HG03457 (cell line): ENCODE measurements around the gene ZBTB21.
"Not testable (repeated sequence)": the region's sequence is repeated elsewhere in the genome, so short reads cannot be mapped to it uniquely, and the experiment has no call there.

Experiments
- ATAC-seq: cut with Tn5 transposase; IDR thresholded peaks from one replicate; pipeline ENCODE4 v1.9.1; 2021; ENCODE audit warnings: moderate number of reproducible peaks; ENCODE audit not compliant: unreplicated experiment

The ZBTB21 gene

DNA sequence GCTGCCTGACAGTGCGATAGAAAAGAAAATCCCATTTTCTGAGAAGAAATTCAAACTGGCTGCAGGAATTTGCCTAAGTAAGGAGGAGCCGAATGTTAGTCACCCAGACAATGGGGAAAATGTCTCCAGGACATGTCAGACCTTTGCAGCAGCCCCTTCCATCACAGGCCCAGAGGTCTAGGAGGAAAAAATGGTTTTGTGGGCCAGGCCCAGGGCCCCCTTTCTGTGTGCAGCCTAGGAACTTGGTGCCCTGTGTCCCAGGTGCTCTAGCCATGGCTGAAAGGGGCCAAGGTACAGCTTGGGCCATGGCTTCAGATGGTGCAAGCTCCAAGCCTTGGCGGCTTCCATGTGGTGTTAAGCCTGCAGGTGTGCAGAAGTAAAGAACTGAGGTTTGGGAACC, 14.6 kb downstream of the ZBTB21 start:
- ATAC-seq = no peak

DNA sequence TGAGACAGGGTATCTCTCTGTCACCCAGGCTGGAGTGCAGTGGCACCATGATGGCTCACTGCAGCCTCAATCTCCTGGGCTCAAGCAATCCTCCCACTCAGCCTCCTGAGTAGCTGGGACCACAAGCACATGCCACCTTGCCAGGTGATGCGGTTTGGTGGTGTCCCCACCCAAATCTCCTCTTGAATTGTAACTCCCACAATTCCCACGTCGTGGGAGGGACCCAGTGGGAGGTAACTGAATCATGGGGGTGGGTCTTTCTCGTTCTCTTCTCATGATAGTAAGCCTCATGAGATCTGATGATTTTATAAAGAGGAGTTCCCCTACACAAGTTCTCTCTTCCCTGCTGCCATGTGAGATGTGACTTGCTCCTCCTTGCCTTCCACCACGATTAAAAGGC, 15.5 kb downstream of the ZBTB21 start:
- not testable (repeated sequence) for ATAC-seq

DNA sequence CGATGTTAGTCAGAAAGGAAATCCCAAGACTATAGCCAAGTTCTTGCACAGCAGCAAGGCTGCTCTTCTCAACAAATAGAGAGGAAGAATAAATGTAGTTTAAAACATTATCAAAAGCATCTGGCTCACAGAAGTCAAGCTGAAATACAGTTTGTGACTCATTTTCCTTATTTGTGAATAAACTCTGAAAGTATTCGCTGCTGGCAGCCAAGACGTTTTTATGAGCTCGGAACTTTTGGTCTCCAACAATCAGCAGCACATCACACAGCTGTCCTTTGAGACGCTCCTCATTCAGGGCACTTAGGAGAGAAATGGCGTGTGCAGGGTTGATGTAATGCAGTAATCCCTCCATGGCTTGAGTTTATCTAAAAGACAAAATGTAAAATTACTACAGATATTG, 16.4 kb downstream of the ZBTB21 start:
- ATAC-seq = no peak

DNA sequence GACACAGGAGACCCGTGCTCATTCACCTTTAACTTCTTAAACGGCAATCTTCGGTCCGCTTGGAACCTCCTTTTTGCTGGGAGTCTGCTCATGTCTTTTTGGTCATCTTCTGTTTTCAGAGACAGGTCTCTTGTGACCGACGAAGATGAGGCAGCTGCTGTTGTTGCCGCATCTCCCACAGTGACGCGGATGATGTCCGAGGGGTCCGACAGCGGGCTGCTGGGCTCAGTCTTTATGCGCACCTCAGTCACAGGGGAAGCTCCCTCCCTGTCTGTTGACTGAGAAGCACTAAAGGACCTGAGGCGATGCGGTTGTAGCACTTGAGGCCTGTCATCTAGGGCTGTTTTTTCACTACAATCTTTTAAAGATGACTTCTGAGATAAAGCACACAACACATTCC, 17.6 kb downstream of the ZBTB21 start:
- no peak for ATAC-seq

DNA sequence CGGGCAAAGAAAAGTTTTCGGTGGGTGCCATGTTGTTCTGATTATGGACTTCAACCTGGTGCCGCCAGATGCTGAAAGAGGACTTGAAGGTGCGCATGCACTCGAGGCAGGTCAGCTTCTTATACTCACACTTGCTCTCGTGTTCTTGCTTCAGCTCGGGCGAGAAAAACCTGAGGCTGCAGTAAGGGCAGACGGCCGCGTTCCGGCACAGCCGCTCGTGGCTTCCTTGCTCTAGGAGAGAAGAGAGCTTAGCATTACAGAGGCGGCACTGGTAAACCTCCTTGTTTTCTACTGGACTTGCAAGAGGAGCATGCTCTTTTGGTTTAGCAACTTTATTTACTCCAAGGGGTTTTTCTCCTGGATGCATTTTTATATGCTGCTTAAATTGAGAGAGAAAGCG, 18.5 kb downstream of the ZBTB21 start:
- no peak for ATAC-seq

DNA sequence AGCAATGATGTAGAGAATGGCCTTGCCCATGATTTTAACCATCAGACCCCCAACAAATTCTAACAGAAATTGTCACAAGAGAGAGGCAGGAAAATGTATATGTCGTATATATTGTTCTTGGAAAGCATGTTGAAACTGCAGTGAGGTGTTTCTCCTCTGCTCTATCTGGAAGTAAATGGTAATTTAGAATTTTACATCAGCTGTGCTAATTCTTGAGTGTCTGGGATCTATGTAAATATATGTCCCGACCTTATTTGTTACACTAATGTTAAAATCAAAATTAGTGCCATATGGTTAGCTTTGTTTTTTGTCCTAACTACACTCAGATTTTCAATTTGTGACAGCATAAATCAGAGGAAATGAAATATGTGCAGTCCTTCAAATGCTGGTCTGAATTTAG, 20.5 kb downstream of the ZBTB21 start:
- no peak for ATAC-seq

DNA sequence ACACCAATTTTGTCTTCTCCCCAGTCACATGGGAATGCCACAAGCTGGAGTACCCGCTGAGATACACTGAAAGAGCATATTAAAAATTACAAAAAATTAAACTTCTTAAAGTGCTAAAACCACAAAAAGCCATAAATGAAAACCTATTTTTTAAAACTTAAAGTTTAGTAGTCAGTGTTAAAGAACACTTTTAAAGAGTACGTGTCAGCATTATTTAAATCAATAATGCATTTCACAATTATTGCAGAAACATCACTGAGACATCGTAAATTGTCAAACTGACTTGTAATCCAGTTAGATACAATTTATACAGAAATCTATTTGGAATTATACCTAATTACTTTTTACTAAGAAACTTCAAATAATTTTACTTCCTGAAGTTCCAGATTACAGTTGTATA, 22.9 kb downstream of the ZBTB21 start:
- no peak for ATAC-seq

DNA sequence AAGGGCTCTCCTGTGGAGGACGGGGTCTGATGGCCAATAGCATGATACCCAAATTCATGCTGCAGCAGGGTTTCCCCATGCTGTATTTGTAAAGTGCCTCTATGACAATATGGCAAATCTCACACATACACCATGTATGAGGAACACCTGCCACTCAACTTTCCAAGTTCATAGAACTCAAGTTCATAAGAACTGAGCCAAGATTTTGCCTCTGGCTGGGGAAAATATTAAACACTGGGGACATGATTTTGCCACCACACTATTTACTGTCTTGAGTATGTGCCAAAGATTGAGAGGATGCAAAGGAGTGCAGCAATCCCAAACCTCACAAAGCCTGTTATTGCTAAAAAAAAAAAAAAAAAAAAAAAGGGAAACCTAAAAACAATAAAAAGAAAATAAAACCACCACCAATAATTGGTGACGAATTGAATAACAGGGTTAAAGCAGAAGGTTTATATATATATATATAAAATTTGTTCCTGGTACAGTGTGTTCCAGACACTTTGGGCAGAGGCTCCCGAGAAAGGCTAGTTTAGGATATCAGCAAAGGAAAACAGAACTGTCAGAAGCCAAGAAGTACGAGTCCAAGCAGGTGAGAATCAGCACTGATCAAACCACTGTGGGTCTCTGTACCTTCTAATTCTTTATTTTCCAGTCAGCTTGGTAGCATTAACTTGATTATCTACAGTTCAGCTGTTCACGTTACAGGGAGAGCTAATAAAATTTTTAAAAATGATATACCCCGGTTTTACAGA, 24.3 kb downstream of the ZBTB21 start:
- no peak for ATAC-seq

DNA sequence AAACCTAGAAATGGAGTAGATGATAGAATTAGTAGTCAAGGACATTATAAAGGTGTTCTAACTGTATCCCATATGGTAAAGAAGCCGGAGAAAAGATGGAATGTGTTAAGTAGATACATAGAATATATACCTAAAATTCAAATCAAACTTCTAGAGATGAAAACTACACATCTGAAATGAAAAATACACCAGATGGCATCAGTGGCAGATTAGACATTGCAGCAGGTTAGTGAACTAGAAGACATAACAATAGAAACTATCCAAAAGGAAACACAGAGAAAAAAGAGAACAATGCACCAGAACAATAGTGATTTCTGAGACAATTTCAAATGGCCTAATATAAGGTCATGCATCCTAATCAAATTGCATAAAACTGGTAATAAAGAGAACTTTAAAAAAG, 26.9 kb downstream of the ZBTB21 start:
- ATAC-seq = no peak

DNA sequence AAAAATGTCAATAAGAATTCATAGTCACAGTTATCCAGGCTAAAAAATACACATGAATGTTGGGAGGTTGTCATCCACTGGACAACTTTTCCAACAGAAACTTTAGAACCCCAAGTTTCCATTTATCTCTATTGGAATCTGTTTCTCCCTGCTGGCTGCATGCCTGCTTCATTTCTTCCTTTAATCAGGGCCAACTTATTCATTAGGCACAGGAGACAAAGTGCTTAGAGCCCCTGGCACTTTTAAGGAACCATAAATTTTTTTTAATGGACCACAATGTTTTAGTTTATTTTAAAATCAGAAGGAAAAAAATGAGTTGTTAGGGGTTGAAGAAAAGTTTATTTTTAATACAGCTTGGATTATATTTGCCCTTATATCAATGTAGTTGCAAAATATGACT, 29.6 kb downstream of the ZBTB21 start:
- ATAC-seq = no peak

DNA sequence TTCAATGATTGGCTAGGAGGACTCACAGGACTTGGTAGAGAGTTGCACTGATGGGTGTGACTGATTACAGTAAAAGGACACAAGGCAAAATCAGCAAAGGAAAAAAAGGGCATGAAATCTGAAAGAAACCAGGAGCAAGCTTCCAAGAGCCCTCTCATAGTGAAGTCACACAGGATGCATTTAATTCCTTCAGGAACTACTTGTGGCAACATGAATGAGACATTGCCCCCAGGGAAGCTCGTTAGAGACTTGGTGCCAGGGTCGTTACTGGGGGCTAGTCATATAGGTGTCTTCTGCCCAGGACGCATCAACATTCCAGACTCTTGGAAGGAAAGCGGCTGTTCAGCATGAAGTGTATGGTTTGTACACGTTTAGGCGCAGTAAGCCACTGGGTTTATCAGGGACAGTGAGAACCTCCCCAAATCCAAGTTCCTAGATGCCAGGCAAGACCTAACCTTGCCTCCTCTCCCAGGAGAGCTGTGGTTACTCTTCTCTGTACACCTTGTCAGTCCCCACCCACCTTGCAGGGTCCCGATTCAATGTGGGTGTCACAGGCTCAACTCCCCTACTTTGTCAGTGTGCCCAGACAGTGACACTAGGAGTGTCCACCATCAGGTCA, 30.3 kb downstream of the ZBTB21 start:
- no peak for ATAC-seq

DNA sequence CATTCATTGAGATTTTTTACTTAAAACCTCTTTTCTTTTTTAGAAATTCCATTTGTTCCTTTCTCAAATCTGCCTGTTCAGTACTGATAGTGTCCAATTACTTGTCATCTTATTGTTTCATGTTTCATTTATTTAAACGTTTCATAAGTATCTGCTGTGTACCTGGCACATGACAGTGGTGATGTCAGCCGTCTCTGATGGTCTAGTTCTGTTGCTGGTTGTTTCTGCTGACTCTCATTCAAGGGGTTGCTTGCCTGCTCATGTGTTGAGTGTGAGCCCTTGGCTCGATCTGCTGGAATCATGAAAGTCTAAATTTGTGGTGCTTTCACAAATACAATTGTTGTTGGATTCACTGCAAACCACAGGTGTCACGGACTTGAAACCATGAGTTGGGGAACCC, 30.8 kb downstream of the ZBTB21 start:
- no peak for ATAC-seq

DNA sequence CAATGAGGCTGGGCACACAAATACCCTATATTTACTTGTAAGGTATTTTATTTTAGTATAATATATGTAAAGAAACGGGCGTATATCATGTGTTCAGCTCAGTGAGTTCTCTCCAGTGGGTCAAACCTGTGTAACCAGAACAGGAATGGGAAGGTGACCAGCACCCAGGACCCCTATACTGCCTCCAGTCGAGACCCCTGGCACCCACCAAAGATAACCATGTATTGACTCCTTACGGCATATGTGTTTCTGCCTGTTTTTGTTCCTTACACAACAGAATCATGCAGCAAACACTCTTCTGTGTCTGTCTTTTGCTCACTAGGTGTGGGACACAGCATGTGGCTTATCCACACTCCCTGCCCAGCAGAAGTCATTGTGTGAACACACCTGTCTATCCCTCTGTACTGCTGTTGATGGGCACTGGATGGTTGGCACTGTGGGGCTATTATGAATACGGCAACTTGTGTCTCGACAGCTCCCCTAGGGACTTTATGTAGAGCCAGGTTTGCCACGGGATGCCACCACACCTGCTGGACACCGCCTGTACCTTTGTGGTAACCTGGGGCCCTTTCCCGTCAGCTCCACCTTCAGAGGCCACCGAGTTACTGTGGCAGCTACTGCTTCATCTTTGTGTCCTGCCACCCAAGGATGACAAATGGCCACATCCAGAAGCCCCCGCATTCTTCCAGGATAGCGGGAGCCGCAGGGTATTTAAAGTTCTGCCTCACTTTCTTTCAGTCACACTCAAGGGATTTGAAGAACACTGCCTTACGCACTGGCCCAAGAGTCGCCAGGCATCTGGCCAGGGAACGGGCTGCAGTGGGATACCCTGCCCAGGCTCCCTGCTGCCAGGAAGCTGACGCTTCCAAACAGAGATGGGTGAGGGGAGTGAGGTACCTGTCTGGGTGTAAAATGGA, 32.9 kb downstream of the ZBTB21 start:
- ATAC-seq = no peak

DNA sequence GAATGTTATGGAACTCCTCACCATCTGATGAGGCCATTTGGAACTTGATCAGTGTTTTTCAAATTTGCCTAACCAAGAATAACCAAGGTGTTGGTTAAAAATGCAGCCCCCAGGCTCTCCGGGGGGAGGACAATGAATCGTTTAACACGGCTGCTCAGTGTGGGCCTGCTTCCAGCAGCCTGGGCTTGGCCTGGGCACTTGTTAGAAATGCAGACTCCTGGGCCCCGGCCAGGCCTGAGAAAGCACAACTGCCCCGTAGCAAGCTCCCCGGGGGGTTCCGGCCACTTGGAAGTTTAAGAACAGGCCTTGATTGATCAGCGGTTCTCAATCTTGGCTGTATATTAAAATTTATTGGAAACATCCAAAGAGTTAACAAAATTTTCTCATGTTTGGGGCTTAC, 33.5 kb downstream of the ZBTB21 start:
- ATAC-seq = no peak

DNA sequence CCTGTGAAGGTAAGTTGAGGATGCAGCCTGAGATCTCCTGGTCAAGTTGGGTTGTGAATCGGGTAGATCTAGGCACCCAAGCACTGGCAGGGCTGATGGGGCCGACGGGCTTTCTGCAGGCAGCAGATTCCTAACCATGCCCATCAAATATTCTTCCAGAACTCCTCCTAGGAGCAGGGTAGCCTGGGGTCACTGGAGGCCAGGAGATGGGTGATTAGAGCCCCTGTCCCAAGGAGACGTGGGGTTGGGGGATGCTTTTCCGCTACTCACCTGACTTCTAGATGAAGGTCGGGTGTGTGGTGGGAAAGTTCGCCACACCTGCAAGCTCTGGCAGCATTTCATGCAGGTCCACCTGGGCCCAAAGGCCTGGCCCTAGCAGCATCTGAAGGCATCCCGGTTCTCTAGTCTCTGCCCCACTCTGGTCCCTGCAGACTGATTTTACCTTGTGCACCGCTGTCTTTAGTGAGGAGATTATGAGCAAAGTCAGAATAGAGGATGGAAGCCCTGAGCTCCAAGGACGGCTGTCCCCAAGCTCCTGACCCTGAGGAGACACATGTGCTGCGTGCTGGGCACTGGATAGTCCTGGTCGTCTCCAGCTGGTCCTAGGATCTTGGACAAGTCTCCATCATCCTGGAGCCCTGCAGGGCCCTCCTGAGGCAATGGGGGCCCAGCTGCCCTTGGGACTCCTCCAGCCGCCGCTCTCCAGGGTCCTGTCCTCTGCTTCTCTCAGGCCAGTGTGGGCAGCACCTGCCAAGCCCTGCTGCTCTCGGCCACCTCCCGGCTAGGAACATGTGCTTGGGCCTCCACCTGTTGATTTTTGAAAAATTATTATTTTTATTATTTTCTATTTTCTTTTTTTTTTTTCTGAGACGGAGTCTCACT, 34.5 kb downstream of the ZBTB21 start:
- ATAC-seq = no peak

DNA sequence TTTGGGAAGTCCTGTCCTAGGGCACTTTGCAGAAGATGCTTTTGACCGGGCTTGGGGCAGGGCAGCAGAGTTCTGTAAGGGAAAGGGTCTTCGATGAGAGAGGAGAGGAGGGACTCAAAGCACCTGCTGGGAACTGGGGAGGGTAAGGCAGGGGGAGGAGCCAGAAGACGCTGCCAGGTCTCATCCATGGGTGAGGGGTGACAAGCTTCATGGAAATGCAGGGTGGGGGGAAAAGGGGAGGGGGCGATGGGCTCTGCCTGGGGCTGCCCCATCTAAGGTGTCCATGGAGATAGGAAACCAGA, 35.5 kb downstream of the ZBTB21 start:
- no peak for ATAC-seq

DNA sequence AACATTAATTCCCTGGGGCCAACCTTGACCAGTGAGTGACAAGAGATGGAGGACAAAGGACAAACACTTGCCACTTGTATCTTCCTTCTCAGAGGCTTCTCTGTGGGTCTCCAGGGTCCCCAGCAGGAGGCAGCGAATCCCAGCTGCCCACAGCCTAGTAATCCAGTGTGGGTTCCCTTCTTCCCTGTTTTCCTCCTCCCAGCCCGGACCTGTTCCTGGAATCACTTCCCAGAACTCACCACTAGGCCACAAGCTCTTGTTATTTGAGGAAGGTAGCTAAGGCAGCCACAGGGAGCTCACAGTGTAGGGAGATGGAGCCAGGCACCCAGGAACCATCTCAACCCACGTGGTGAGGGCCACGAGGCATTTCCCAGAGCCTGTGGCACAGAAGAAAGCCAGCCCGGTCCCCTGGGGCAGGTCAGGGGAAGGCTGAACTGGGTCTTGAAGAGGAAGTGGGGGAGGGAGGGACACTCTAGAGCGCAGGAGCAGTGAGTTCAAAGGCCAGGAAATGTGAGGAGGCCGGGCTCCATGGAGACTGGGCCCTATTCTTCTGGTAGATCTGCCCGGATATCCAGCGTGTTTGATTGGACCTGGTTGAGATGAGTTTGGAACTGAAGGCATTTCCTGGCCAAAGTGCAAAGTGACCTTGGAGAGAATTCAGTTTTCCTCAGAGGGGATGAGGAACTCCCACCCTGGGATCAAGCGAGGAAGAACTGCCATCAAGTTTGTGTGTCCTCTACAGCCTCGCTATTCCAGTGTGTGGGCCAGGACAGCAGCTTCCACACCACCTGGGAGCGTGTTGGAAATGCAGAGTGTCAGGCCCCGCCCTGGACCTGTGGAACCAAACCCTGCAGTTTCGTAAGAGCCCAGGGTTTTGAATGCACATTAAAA, 36.1 kb downstream of the ZBTB21 start:
- ATAC-seq = no peak

DNA sequence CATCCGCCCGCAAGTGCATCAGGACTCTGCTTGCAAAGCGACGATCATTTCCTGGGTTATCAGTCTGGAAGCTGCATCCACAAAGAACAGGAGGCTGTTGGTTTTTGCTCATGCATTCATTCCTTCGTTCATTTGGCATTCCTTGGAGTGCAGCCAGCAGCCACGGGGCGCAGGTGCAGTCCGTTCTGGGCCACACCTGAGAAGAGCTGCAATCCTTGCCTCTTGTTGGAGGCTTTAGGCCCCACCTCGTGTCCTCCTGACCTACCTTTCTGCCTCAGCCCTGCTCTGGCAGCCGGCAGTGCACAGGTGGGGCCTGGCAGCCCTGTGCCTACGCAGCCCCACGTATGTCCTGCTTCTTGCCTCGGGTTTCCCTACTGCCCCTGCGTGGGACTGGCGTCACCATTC, 36.7 kb downstream of the ZBTB21 start:
- no peak for ATAC-seq

DNA sequence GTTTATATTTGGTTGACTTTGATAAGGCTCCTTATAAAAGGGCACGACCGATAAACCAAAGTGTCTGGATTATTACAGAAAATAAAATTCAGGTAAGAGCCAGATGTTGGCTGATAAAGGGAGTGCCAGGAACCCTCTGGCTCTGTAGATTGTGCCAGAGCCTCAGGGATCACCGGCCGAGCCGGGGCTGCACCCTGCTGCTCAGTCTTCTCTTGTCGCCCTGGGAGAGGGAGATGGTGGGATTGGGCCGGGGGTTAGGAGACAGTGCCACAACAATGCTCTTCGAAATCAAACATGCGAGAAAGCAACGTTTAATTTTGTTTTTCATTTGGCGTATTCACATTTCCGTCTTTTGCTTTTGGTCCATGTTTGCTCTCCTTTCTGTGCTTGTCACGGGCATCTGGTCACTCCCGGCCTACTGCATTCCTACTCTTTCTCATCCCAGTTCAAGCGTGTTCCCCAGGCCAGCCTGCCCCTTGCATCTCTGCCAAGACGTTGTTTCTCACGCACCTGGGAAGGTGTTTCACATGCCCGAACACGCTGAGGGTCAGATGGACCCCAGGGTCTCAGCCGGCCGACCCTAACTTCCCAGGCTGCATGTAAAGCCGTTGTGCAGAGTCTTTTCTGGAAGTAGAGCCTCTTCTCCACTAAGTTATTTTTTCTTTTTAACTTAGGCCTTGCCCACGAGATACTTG, 37.5 kb downstream of the ZBTB21 start:
- ATAC-seq = no peak
